GM10248 (cell line): Measurements from ENCODE around the gene TM2D3.

ENCODE experiments used
- CTCF ChIA-PET: fragments of 300-600 bp; sonication (Branson Sonifier 250); formaldehyde crosslinking; extraction: SDS; loops from one replicate; lab custom pipeline; 2021; ENCODE audit warnings: antibody characterized with exemption; lab: Yijun Ruan, JAX
- POLR2A ChIA-PET: fragments of 350-650 bp; sonication (Branson Sonifier 250); formaldehyde crosslinking; extraction: SDS; loops from one replicate; lab custom pipeline; 2020; ENCODE audit warnings: antibody characterized with exemption; lab: Yijun Ruan, JAX
- DNase-seq: peaks from one replicate; pipeline ENCODE4 v3.0.0; 2012; ENCODE audit errors: extremely low spot score
- CTCF ChIP-seq: IDR thresholded peaks from 2 replicates; pipeline ENCODE4 v1.5.1; 2012; ENCODE audit warnings: mild to moderate bottlenecking, low read depth; ENCODE audit errors: extremely low read depth, missing control alignments, control extremely low read depth

TM2D3 gene

DNA sequence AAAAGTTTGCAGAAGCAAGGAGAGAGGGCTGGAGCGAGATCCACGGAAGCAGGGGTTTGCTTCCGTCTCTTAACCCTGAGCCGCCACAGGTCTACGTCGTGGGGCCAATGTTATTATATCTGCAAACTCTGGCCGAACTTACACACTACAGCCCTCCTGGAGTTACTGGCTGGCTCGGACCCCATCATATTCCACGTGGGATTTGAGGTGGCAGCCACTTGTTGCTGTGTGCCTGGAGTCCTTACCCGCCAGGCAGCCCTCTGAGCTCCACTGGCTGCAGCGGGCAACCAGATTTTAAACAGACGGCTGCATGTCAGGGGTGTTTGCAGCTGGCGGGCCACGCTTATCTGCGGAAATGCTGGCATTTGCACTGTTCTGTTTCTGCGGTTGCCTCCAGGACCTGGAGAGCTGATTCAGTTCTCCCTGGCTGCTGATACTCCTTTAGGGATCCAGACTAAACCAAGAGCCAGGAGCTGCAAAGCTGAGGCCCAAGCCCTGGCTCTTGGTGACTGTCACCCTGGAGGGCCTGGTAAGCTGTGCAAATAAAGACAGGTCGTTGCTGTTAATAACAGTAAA lies 34.7 kb downstream of the TM2D3 start:
- POLR2A ChIA-PET, result no interaction called here
- CTCF ChIA-PET, result interaction anchor here (1.1 to 2.2 kb wide), 5 partner anchors 8 to 24 kb away, joined by 3 to 11 read pairs (median 6); no protein-coding TSS in a partner anchor
- DNase-seq, result no peak
- no peak for TF ChIP-seq CTCF

GRCh38 chr15:101615986-101616848 lies 36.0 kb downstream of the TM2D3 start:
- DNase-seq, result no peak
- TF ChIP-seq CTCF, result no peak
- ChIA-PET POLR2A (no interaction called here), CTCF (interaction anchor here (1.3 to 2.2 kb wide), 3 partner anchors 9 to 25 kb away, joined by 3 to 11 read pairs (median 6); no protein-coding TSS in a partner anchor)

DNA sequence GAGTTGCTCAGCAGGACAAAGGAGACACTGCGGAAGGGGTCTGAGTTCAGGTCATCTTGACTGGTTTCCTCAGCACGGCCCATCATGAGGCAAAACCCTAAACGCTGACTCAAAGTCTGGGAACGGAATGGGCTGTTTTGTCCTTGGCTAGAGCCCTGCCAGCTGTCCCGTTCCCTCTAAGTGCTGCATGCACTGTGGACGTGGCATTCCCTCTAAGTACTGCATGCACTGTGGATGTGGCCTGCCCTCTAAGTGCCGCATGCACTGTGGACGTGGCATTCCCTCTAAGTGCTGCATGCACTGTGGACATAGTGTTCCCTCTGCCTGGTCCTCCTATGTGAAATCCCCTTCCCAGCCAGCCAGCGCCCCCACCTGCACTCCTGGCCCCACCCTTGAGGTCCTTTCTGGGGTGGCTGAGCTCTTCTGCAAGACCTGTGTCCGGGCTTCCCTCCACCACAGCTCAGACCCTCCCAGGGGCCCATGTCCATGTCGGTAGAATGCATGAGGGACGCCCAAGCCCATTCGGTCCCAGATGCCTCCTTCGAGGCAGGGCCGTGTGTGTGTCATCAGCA lies 36.7 kb downstream of the TM2D3 start:
- no peak for DNase-seq
- ChIA-PET CTCF (interaction anchor here (1.3 to 2.2 kb wide), 3 partner anchors 10 to 26 kb away, joined by 3 to 11 read pairs (median 6); no protein-coding TSS in a partner anchor), POLR2A (no interaction called here)
- TF ChIP-seq CTCF, result no peak

DNA sequence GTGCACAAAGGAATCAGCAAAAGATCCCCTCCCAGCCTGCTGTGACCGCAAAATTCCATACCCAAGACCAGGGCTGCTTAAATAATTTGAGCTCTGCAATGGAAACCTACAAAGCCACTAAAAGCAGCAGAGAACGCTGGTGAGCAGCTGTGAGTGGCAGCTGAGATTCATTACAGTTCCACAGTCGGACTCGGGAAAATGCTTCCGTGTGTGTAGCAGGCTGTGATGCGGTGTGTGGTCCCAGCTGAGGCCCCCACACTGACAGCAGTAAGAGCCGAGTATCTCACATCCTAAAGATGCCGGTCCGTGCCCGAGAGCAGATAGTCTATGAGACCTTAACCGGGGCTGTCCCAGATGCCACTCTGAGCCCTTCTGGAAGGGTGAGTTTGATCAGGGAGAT lies 37.4 kb downstream of the TM2D3 start:
- ChIA-PET POLR2A (no interaction called here), CTCF (interaction anchor here (0.7 kb wide), 1 partner anchor 27 kb away, joined by 3 read pairs; no protein-coding TSS in a partner anchor)
- no peak for TF ChIP-seq CTCF
- no peak for DNase-seq

- no peak for DNase-seq
- CTCF ChIA-PET, result interaction anchor here (0.7 kb wide), 1 partner anchor 28 kb away, joined by 3 read pairs; no protein-coding TSS in a partner anchor
- no peak for TF ChIP-seq CTCF
- POLR2A ChIA-PET, result no interaction called here
Measured at GRCh38 chr15:101614001-101614585, 38.1 kb downstream of the TM2D3 start.
